ENCODE data around the gene GRM4.

Gene GRM4

DNA sequence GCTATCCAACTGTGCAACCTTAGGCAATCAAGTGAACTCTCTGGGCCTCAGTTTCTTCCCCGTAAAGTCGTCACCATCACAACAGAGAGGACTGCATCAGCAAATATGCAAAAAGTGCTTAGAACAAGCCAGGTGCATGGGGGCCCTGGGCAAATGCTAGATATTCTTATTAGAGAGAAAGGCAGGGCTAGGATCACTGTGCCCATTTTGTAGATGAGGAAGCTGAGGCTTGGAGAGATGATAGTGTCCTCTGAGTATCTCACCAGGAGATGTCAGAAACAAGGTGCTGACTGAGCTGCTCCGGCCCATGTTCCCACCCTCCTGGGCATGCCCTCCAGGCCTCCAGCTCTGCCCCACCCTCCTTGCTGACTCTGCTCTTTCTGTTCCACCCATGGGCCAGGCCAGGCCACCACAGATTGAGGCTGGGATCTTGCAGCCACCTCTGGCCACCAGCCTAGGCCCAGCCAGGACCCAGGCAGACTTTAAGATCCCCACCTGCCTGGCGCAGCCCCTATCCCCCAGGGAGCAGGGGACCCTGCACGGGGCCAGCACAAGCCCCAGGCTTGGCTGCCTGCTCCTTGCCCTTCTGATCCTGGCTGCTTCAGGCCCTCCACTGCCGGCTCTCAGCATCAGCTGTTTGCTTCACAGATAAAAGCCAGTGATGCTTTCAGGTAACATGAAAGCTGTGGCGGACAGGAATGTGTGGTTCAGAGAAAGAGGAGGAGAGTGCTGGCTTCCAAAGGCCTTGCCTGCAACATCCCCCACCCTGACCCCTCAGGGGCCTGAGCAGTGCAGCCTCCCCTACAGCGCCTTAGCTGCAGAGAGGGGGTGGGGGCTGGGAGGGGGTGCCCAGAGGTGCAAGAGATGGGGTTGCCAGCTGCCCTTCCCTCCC lies 47.6 kb downstream of the GRM4 start:
- CTCF ChIA-PET = no interaction called here
- POLR2A ChIA-PET (ENCODE audit: low non-redundant PET) = interaction anchor here (0.6 kb wide), 1 partner anchor 223 kb away, joined by 4 read pairs; no protein-coding TSS in a partner anchor
- H3K27ac ChIP-seq = no peak overlapping the region
- no peak for DNase-seq (ENCODE audit: low spot score)
- TF ChIP-seq, protein P1, sequence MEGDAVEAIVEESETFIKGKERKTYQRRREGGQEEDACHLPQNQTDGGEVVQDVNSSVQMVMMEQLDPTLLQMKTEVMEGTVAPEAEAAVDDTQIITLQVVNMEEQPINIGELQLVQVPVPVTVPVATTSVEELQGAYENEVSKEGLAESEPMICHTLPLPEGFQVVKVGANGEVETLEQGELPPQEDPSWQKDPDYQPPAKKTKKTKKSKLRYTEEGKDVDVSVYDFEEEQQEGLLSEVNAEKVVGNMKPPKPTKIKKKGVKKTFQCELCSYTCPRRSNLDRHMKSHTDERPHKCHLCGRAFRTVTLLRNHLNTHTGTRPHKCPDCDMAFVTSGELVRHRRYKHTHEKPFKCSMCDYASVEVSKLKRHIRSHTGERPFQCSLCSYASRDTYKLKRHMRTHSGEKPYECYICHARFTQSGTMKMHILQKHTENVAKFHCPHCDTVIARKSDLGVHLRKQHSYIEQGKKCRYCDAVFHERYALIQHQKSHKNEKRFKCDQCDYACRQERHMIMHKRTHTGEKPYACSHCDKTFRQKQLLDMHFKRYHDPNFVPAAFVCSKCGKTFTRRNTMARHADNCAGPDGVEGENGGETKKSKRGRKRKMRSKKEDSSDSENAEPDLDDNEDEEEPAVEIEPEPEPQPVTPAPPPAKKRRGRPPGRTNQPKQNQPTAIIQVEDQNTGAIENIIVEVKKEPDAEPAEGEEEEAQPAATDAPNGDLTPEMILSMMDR (conservative IDR thresholded peaks at IDR 0.05; ENCODE audit: low read depth) = no peak

DNA sequence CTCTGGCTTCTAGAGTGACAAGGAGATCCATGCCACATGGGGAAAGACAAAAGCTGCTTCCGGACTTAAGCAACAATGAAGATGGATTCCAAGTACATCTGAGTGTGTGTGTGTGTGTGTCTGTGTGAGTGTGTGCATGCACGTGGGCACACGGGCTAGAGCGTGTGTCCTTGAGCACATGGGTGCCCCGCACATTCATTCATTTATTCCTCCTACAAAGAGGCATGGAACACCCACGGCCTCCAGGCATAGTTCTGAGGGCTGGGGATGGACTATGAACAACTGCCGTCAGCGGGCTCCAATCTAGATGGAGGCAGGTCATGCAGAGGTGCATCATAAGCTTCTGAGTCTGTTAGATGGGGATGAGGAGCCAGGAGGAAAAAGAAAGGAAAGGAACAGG lies 49.1 kb downstream of the GRM4 start:
- ChIA-PET POLR2A (ENCODE audit: low non-redundant PET) (no interaction called here), CTCF (interaction anchor here (1.1 kb wide), 1 partner anchor 42 kb away, joined by 4 read pairs; no protein-coding TSS in a partner anchor)
- TF ChIP-seq, protein P1 (conservative IDR thresholded peaks at IDR 0.05; ENCODE audit: low read depth) = no peak
- no peak overlapping the region for H3K27ac ChIP-seq
- DNase-seq (ENCODE audit: low spot score) = no peak

DNA sequence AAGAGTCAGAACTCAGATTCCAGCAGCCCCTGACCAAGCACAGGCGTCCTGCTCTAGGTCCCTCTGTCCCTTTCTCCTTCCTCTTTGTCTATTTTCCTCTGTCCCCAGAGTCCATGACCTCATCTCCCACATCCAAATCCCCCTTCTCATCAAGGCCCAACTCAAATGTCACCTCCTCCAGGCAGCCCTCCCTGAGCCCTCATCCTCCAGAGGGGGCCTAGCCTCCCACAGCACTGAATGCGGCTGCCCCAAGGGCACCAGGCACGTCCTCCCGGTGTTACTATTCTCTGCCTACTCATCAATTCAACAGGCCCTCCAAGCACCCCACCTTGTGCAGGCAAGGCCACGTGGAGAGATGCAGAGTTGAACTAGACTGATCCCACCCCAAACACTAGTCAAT lies 49.7 kb downstream of the GRM4 start:
- DNase-seq (ENCODE audit: low spot score) = no peak
- CTCF ChIA-PET = interaction anchor here (1.1 kb wide), 1 partner anchor 41 kb away, joined by 4 read pairs; no protein-coding TSS in a partner anchor
- TF ChIP-seq, protein P1 (conservative IDR thresholded peaks at IDR 0.05; ENCODE audit: low read depth) = no peak

DNA sequence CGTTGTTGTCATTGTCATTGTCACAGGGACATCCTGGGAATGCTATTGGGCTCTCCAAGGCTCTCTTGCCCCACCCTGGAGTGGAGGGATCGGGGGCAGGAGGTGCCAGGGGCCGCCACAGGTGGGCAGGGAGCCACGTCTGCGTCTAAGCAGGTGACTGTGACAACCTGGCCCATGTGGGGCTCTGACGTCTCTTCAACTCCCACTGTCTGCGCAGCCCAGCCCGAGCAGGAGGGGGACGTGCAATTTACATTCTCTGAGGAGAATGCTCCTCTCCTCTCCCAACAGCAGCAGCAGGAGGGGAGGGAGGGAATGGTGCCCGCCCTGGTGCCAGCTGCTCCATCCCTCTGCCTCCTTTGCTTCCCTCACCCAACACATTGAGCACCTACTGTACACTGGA lies 50.1 kb downstream of the GRM4 start:
- H3K27ac ChIP-seq = no peak overlapping the region
- TF ChIP-seq, protein P1 (conservative IDR thresholded peaks at IDR 0.05; ENCODE audit: low read depth) = no peak
- ChIA-PET CTCF (interaction anchor here (1.1 kb wide), 1 partner anchor 41 kb away, joined by 4 read pairs; no protein-coding TSS in a partner anchor), POLR2A (ENCODE audit: low non-redundant PET) (no interaction called here)
- DNase-seq (ENCODE audit: low spot score) = no peak

More for the DNA sequence above, 49.7 kb downstream of the GRM4 start:
- H3K27ac ChIP-seq = no peak overlapping the region
- POLR2A ChIA-PET (ENCODE audit: low non-redundant PET) = no interaction called here

GRCh38 chr6:34095136-34095505 lies 50.8 kb downstream of the GRM4 start:
- no peak for DNase-seq (ENCODE audit: low spot score)
- CTCF ChIA-PET = no interaction called here

DNA sequence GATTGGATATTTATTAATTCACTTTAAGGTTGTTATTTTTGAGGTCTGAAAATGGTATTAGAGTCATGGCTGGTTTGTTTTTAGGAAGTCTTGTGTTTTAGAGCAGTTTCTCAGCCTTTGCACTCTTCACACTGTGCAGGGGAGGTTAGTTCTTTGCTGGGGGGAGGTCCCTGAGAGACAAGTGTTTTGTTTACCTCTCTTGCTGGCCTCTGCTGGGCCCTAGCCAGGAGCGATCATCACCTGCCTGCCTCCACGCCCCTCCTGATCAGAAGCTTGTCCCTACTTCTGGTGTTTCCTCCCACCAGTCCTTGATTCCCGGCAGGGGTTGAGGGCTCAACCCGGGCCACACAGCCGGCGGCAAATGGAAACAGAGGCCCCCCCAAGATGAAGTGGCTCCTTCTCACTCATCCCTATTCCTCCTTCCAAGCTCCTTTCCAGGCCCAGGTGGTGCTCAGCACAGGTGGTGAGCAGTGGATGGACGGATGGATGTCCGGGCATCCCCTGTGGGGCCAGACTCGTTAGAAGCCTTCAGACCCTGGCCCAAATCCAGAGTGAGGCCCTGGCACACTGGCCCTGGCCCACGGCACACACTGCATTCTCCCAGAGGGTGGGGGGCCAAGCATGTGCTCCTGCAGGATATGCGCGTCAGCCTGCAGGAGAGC lies 51.3 kb downstream of the GRM4 start:
- TF ChIP-seq, protein P1 (conservative IDR thresholded peaks at IDR 0.05; ENCODE audit: low read depth) = no peak
- DNase-seq (ENCODE audit: low spot score) = no peak
- ChIA-PET POLR2A (ENCODE audit: low non-redundant PET) (no interaction called here), CTCF (interaction anchor here (1.1 kb wide), 1 partner anchor 39 kb away, joined by 3 read pairs; no protein-coding TSS in a partner anchor)
- H3K27ac ChIP-seq = no peak overlapping the region

More at GRCh38 chr6:34095136-34095505, 50.8 kb downstream of the GRM4 start:
- TF ChIP-seq, protein P1 (conservative IDR thresholded peaks at IDR 0.05; ENCODE audit: low read depth) = no peak
- H3K27ac ChIP-seq = no peak overlapping the region
- POLR2A ChIA-PET (ENCODE audit: low non-redundant PET) = no interaction called here

Measured in RWPE1 (cell line).